HG02884 (cell line): ENCODE data around the gene DOCK6.
"Not testable (repeated sequence)": the region's sequence is repeated elsewhere in the genome, so short reads cannot be mapped to it uniquely, and the experiment has no call there.

ENCODE experiments used
- ATAC-seq: cut with Tn5 transposase; IDR thresholded peaks from one replicate; pipeline ENCODE4 v1.9.1; 2021; ENCODE audit warnings: mild to moderate bottlenecking, moderate library complexity; ENCODE audit not compliant: unreplicated experiment

Gene DOCK6

GRCh38 chr19:11175920-11176319 lies 86.4 kb downstream of the DOCK6 start:
- ATAC-seq = no peak

GRCh38 chr19:11174336-11174735 lies 88.0 kb downstream of the DOCK6 start:
- ATAC-seq = no peak

GRCh38 chr19:11173516-11174155 lies 88.7 kb downstream of the DOCK6 start:
- no peak for ATAC-seq

- no peak for ATAC-seq
These were observed 89.7 kb downstream of the DOCK6 start for GRCh38 chr19:11172576-11172975.

- no peak for ATAC-seq
These were observed 91.2 kb downstream of the DOCK6 start for GRCh38 chr19:11171144-11171543.

GRCh38 chr19:11169896-11170678 lies 92.2 kb downstream of the DOCK6 start:
- ATAC-seq = no peak

- no peak for ATAC-seq
These were observed 93.8 kb downstream of the DOCK6 start for GRCh38 chr19:11168568-11168967.

- no peak for ATAC-seq
These were observed 95.8 kb downstream of the DOCK6 start for GRCh38 chr19:11166281-11167142.

GRCh38 chr19:11165486-11166030 lies 96.8 kb downstream of the DOCK6 start:
- ATAC-seq = no peak

- ATAC-seq = no peak
These were observed 97.4 kb downstream of the DOCK6 start for GRCh38 chr19:11164879-11165406.

- ATAC-seq = no peak
These were observed 98.0 kb downstream of the DOCK6 start for GRCh38 chr19:11164296-11164695.

GRCh38 chr19:11160440-11160768 lies 101.9 kb downstream of the DOCK6 start:
- not testable (repeated sequence) for ATAC-seq

- no peak for ATAC-seq
These were observed 102.5 kb downstream of the DOCK6 start for GRCh38 chr19:11159598-11160439.

- peak; percentile 90 for ATAC-seq
These were observed 106.8 kb downstream of the DOCK6 start, which contains the start of gene SPC24 for GRCh38 chr19:11155373-11156120. Gene SPC24 (minus strand): TSS chr19:11155782. CDS start chr19:11155776, 6 bp downstream.

- no peak for ATAC-seq
These were observed 107.7 kb downstream of the DOCK6 start for GRCh38 chr19:11154683-11155047.

GRCh38 chr19:11152318-11153062 lies 109.8 kb downstream of the DOCK6 start:
- no peak for ATAC-seq

GRCh38 chr19:11151181-11151580 lies 111.1 kb downstream of the DOCK6 start:
- ATAC-seq = no peak
